ENCODE results near the gene DDX10.
"Not testable (repeated sequence)": the region's sequence is repeated elsewhere in the genome, so short reads cannot be mapped to it uniquely, and the experiment has no call there.

The DDX10 gene

DNA sequence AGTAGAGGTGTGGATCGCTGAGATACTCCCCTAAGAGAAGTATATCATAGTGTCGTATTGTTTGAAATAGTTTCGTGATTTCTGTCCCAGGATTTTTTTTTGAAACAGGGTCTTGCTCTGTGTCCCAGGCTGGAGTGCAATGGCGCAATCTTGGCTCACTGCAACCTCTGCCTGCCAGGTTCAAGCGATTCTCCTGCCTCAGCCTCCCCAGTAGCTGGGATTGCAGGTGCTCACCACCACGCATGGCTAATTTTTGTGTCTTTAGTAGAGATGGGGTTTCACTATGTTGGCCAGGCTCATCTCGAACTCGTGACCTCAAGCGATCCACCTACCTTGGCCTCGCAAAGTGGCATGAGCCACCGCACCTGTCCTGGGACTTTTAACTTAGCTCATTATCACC, 159.1 kb downstream of the DDX10 start:
- DNase-seq (ENCODE audit: low read depth) = not testable (repeated sequence)

- no peak for DNase-seq (ENCODE audit: low read depth)
These were observed 159.7 kb downstream of the DDX10 start for GRCh38 chr11:108824545-108824944.

- DNase-seq (ENCODE audit: low read depth) = no peak
These were observed 160.5 kb downstream of the DDX10 start for GRCh38 chr11:108825381-108825780.

- no peak for DNase-seq (ENCODE audit: low read depth)
These were observed 161.3 kb downstream of the DDX10 start for GRCh38 chr11:108826136-108826535.

DNA sequence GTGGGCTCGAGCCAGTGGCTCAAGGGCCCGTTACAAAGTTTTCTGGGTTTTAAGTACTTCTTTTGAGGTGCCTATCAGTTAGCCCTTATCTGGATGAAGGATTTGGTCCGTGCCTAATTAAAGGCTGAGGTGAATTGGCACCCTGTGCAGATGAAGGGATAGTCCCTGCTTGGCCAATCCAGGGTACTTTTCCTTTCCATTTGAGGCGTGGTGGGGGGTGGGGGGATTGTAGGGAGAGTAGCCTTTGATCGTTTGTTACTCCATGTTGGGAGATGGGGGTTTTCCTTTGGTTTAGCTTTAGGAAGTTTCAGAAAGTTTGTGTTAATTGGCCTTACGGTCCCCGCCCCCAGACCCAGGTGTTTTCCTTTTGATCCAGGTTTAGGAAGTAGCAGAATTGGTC, 170.8 kb downstream of the DDX10 start:
- DNase-seq (ENCODE audit: low read depth) = no peak

- DNase-seq (ENCODE audit: low read depth) = peak; percentile 24
These were observed 171.7 kb downstream of the DDX10 start for GRCh38 chr11:108836541-108836940.

DNA sequence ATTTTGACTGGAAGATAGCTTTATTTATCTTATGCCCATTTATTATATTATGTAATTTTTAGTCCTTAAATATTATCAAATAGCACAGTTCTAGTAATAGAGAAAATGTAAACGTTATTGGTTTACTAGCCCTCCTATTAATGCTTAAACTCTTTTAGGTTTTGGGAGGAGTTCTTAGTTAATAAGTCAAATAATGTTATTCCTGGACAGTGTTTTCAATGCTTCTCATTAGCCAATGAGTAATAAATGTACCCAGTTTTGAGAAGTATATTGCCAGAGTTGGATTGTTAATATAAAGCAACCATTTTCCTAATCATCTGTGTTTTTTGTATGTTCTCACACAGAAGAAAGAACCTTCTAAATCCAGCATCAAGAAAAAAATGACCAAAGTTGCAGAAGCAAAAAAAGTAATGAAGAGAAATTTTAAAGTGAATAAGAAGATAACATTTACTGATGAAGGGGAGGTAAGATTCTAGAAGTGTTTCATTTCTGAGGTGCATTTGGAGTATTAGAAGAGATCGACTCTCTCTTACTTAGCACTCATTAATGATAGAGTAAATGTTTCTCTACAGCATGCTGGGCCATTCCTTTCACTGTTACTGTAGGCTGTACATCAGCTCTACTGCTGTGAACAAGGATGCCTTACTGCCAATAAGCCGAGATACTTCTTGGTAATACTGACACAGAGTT, 173.4 kb downstream of the DDX10 start:
- DNase-seq (ENCODE audit: low read depth) = no peak

GRCh38 chr11:108838792-108839105, 173.9 kb downstream of the DDX10 start:
- DNase-seq (ENCODE audit: low read depth) = no peak

DNA sequence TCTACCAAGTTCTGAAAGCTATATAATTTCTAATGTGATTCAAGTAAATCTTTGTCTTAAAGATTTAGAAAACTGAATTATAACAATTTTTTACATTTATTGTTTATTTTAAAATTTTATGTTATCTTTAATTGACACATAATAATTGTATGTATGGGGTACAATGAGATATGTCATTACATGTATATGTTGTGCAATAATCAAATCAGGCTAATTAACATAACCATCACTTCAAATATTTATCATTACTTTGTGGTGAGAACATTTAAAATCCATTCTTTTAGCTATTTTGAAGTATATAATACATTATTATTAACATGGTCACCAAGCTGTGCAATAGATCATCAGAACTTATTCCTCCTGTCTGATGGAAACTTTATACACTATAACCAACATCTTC, 181.1 kb downstream of the DDX10 start:
- DNase-seq (ENCODE audit: low read depth) = no peak

DNA sequence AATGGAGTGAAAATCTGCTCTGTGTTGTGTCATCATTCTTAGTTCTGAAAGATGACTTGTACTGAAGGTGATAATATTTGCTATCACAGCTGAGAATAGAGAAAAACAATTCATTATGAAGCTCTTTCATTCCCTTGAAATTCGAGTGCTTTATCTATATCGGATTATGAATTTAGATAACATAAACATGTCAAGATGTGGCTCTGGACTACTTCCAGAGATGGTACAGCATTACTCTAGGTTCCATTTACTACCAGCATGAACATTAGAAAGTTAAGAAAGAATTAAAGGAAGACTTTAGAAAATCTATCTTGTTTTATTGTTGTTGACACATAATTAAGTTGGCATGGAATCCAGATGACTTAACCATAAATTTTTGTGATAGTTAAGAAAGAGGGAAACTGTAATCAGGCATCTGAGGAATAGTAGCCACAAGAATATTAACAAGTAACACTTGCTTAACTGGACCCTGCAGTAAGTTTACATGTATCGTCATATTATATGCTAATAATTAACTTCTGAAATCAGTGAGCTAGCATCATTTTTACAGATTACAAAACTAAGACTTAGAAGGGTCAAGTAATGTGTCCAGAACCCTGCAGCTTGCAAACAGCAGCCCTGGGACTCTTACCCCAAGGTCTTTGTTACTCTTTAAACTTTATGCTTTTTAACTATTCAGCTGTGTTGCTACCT, 182.6 kb downstream of the DDX10 start:
- DNase-seq (ENCODE audit: low read depth) = peak; percentile 84

DNA sequence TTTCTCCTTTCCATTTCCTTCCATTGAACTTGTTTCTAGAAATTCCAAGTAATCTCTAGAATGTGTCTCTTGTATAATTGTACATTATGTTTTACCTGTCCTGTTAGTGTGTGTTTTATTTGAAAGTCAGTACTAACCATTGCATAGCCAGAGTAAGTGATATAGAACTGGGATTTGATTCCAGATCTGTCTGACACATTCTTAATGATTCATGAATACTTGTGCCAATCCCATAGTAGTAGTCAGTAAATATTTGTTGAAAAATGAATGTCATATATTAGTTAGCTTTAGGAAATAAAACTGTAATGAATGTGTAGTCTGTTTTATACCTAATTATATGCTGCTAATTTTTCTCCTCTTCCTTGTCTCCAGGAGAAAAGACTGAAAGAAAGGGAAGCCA, 186.9 kb downstream of the DDX10 start:
- DNase-seq (ENCODE audit: low read depth) = no peak

- DNase-seq (ENCODE audit: low read depth) = no peak
These were observed 187.8 kb downstream of the DDX10 start for GRCh38 chr11:108852701-108853100.

DNA sequence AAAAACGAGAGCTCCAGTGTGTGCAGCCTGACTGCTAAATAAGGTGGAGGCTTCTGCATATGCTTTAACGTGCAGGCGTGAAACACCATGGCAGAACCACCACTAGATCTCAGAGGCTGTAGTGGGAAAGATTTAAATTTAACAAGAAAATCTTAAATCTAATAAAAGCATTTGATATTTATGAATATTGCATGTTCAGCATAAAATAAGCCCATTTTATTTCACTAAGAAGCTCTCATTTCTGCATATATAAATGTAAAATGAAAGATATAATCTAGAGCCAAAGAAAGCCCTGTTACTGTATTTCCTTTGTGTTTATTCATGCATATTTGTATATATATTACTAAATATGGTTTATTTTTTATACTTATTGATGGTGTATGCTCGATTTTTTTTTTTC, 188.3 kb downstream of the DDX10 start:
- no peak for DNase-seq (ENCODE audit: low read depth)

GRCh38 chr11:108853864-108854263, 189.0 kb downstream of the DDX10 start:
- peak; percentile 20 for DNase-seq (ENCODE audit: low read depth)

GRCh38 chr11:108854346-108854745, 189.5 kb downstream of the DDX10 start:
- DNase-seq (ENCODE audit: low read depth) = peak; percentile 23

GRCh38 chr11:108857382-108857781, 192.5 kb downstream of the DDX10 start:
- DNase-seq (ENCODE audit: low read depth) = no peak

- DNase-seq (ENCODE audit: low read depth) = no peak
These were observed 193.8 kb downstream of the DDX10 start for GRCh38 chr11:108858622-108859021.

GRCh38 chr11:108859510-108859909, 194.6 kb downstream of the DDX10 start:
- peak; percentile 47 for DNase-seq (ENCODE audit: low read depth)

GRCh38 chr11:108863528-108863927, 198.7 kb downstream of the DDX10 start:
- DNase-seq (ENCODE audit: low read depth) = no peak

GRCh38 chr11:108865406-108865805, 200.5 kb downstream of the DDX10 start:
- DNase-seq (ENCODE audit: low read depth) = peak; percentile 83

DNA sequence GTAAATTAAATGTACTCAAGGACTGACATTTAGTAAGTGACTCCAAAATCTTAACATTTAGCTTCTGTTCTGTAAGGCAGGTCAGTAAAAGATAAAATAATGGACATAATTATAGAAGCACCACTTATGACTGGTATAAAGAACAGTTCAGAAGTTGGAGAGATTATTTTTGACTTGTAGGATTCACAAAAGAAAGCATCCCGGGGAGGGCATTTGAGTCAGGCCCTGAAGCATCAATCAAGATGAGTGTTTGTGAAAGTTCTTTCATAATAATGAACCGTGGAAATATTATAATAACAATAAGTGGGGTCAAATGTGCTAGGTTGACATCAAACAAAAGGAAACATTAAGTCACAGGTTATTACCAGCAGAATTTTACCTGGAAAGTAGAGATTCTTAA, 201.9 kb downstream of the DDX10 start:
- peak; percentile 61 for DNase-seq (ENCODE audit: low read depth)

DNA sequence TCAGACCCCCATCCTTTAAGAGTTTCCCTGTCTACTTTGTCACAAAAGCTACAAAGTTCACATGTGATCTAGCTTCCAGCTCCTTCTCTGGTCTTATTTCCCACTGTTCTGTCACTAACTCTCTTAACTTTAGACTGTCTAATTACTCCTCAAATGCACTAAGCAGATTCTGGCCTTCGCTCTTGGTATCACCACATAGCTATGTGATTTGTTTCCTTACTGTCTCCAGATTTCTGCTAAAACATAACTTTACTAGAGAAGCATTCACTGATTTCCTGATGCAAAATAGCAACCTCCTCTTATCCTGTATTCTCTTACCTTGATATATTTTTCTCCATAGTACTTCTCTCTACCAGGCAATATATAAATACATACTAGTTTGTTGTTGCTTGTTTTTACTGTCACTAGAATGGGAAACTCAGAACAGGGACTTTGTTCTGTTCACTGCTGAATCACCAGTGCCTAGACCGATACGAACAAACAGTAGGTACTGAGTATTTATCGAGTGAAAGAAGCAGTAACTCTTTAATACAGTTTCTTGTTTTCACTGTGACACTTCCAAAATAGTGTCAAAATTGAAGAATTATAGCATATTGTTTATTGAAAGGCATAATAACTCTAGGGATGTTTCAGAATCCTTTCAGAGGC, 205.6 kb downstream of the DDX10 start:
- DNase-seq (ENCODE audit: low read depth) = peak; percentile 86

GRCh38 chr11:108871152-108871551, 206.3 kb downstream of the DDX10 start:
- peak; percentile 79 for DNase-seq (ENCODE audit: low read depth)

Measured in amniotic epithelial cell (primary cell).